HG02840 (cell line): Measurements from ENCODE around the gene VGF.
"Not testable (repeated sequence)": the region's sequence is repeated elsewhere in the genome, so short reads cannot be mapped to it uniquely, and the experiment has no call there.

Experiments
- ATAC-seq: cut with Tn5 transposase; IDR thresholded peaks from one replicate; pipeline ENCODE4 v1.9.1; 2021; ENCODE audit warnings: mild to moderate bottlenecking, moderate library complexity, moderate number of reproducible peaks; ENCODE audit not compliant: unreplicated experiment, low FRiP score

Gene VGF

GRCh38 chr7:101140339-101140699 lies 25.1 kb downstream of the VGF start:
- ATAC-seq, result no peak

- ATAC-seq, result no peak
Measured at GRCh38 chr7:101138213-101138870, 27.0 kb downstream of the VGF start.

GRCh38 chr7:101137651-101138212 lies 27.6 kb downstream of the VGF start:
- ATAC-seq, result no peak

GRCh38 chr7:101134399-101134980 lies 30.9 kb downstream of the VGF start:
- no peak for ATAC-seq

DNA sequence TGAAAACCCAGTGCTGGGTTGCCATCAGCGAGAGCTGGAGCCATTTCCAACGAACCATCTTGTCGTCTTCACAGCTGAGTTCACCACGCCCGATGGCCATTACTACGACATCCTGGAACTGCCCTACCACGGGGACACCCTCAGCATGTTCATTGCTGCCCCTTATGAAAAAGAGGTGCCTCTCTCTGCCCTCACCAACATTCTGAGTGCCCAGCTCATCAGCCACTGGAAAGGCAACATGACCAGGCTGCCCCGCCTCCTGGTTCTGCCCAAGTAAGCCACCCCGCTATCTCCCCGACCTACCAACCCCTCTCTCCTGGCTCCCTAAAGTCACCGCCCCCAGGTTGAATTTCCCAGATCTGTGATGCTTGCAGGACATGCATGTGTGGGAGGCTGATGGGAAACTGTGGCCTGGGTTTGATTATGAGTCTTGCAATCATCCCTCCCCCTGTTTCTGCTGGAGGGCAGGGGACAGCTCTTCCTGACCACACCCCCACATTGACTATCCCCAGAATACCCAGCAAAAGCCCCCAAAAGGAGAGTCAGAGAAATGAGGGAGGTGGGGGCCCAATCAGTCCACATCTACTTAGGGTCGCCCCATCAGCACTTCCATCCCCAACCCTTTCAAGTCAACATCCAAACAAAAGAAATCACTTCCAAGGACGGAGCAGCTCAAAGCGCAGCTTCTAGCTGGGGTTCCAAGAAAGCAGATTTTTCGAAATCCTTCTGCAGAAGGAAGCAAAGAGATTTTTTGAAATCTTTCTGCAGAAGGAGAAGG lies 31.6 kb downstream of the VGF start:
- no peak for ATAC-seq

- ATAC-seq, result not testable (repeated sequence)
Measured at GRCh38 chr7:101132626-101133600, 32.5 kb downstream of the VGF start.

DNA sequence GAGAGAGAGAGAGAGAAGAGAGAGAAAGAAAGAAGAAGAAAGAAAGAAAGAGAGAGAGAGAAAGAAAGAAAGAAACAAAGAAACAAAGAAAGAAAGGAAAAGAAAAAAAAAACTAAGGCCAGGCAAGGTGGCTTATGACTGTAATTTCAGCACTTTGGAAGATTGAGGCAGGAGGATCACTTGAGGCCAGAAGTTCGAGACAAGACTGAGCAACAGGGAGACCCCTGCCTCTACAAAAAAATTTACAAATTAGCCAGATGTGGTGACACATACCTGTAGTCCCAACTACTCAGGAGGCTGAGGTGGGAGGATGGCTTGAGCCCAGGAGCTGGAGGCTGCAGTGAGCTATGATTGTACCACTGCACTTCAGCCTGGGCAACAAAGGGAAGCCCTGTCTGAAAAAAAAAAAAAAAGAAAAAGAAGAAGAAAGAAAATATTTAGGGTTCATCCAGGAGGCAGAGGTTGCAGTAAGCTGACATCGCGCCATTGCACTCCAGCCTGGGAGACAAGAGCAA lies 35.7 kb downstream of the VGF start:
- no peak for ATAC-seq

GRCh38 chr7:101128040-101128834 lies 37.1 kb downstream of the VGF start:
- no peak for ATAC-seq

GRCh38 chr7:101127460-101128039 lies 37.8 kb downstream of the VGF start:
- ATAC-seq, result no peak

- ATAC-seq, result no peak
Measured at GRCh38 chr7:101126651-101127459, 38.5 kb downstream of the VGF start, which contains the start of gene SERPINE1. Gene SERPINE1 (plus strand): TSS chr7:101127104. CDS start chr7:101128394, 1,290 bp downstream.

DNA sequence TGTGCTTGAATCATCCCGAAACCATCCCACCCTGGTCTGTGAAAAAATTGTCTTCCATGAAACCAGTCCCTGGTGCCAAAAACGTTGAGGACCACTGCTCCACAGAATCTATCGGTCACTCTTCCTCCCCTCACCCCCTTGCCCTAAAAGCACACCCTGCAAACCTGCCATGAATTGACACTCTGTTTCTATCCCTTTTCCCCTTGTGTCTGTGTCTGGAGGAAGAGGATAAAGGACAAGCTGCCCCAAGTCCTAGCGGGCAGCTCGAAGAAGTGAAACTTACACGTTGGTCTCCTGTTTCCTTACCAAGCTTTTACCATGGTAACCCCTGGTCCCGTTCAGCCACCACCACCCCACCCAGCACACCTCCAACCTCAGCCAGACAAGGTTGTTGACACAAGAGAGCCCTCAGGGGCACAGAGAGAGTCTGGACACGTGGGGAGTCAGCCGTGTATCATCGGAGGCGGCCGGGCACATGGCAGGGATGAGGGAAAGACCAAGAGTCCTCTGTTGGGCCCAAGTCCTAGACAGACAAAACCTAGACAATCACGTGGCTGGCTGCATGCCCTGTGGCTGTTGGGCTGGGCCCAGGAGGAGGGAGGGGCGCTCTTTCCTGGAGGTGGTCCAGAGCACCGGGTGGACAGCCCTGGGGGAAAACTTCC lies 39.2 kb downstream of the VGF start:
- no peak for ATAC-seq

GRCh38 chr7:101124376-101125056 lies 40.9 kb downstream of the VGF start:
- no peak for ATAC-seq

- no peak for ATAC-seq
Measured at GRCh38 chr7:101123703-101124068, 41.7 kb downstream of the VGF start.

DNA sequence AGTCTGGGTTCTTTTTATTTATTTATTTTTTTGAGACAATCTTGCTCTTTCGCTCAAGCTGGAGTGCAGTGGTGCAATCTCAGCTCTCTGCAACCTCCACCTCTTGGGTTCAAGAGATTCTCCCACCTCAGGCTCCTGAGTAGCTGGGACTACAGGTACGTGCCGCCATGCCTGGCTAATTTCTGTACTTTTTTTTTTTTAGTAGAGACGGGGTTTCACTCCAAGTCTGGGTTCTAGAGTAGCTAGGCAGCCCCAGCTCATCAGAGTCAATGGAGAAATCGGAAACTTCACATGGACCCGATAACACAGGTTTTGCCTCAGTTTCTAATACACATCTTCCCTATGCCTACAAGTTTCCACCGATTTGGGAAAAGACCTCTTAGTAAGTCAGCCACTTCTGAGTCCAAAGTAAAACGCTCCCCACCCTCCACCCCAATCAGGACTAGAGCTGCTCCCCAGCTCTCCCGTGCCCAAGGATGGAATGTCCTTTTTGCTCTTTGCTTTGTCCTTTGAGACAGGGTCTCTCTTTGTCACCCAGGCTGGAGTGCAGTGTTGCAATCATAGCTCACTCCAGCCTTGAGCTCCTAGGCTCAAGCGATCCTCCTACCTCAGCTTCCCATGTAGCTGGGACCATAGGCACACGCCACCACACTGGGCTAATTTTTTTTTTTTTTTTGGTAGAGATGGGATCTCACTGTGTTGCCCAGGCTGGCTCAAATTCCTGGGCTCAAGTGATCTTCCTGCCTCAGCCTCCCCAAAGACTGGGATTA lies 42.3 kb downstream of the VGF start:
- ATAC-seq, result no peak

- no peak for ATAC-seq
Measured at GRCh38 chr7:101121991-101122932, 43.1 kb downstream of the VGF start.
